ENCODE measurements around the gene BCAS3. TPM values are rescaled to one million over a fixed set of nuclear protein-coding genes. Genes with fewer than 3 reads are reported as not detected.

BCAS3 gene
- total RNA-seq, 1 experiment from 2014 or later, result 26.3 TPM

- Histone ChIP-seq H3K9me2 (ENCODE audit: insufficient read depth) (no peaks in the 10 kb centered on the region), H4K20me1 (ENCODE audit: insufficient read depth) (no peaks in the 10 kb centered on the region), H3K79me2 (ENCODE audit: insufficient read depth, low read length) (no peaks in the 10 kb centered on the region), H3K27ac (ENCODE audit: low read depth, low read length) (no peak overlapping the region), H3K9me3 (ENCODE audit: control insufficient read depth in 1 of 2, insufficient read depth in 1 of 2, low read depth in 1 of 2, low read length in 2 of 2) (no peaks in the 10 kb centered on the region), H3K4me1 (ENCODE audit: control insufficient read depth in 1 of 2, insufficient read depth in 2 of 2, low read length in 2 of 2) (no peaks in the 10 kb centered on the region), H3K4me3 (replicated peaks in 1 of 2; ENCODE audit: low read depth in 1 of 2, low read length in 2 of 2) (no peak overlapping the region), H3K36me3 (ENCODE audit: control insufficient read depth in 1 of 2, insufficient read depth in 2 of 2, low read length in 2 of 2) (no peaks in the 10 kb centered on the region), H3K9ac (ENCODE audit: low read length) (no peak overlapping the region), H3K27me3 (ENCODE audit: insufficient read depth, low read length) (no peaks in the 10 kb centered on the region), H2AFZ (ENCODE audit: low read depth, low read length, poor library complexity, severe bottlenecking) (no peak overlapping the region), H3K4me2 (ENCODE audit: low read length) (no peak overlapping the region)
- POLR2A ChIA-PET, result no interaction called here
- DNase-seq (ENCODE audit: low read depth, low spot score) (no peak), ATAC-seq (no peak)
- TF ChIP-seq, protein P1, sequence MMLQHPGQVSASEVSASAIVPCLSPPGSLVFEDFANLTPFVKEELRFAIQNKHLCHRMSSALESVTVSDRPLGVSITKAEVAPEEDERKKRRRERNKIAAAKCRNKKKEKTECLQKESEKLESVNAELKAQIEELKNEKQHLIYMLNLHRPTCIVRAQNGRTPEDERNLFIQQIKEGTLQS (IDR thresholded peaks at IDR 0.05), result no peak
- TF ChIP-seq ELF1 (IDR thresholded peaks at IDR 0.05; ENCODE audit: borderline replicate concordance, low read depth) (no peak), SIN3A (IDR thresholded peaks at IDR 0.05; ENCODE audit: low read depth) (no peak), FOSL1 (IDR thresholded peaks at IDR 0.05; ENCODE audit: low read depth) (no peak), EGR1 (IDR thresholded peaks at IDR 0.05; ENCODE audit: low read depth) (no peak), POLR2A (IDR thresholded peaks at IDR 0.05; ENCODE audit: borderline replicate concordance, extremely low read depth, insufficient read depth, insufficient read length) (no peak), ZBTB33 (IDR thresholded peaks at IDR 0.05; ENCODE audit: extremely low read depth, insufficient replicate concordance, low read length) (no peak)
- CTCF ChIA-PET, result no interaction called here
- BruUV-seq (replicated peaks), result no TSS peak
- RAD21 ChIA-PET (ENCODE audit: low non-redundant PET in 1 of 2, low total read pairs in 2 of 2, uncharacterized antibody in 2 of 2, unreplicated experiment in 2 of 2), result no interaction called here
- intact Hi-C loops (cut with micrococcal nuclease), result no loop called here
Observed at GRCh38 chr17:61400717-61401388, 723.2 kb downstream of the BCAS3 start.

Data from HCT116 (cell line).